ENCODE measurements around the gene WNT6.

WNT6 gene

DNA sequence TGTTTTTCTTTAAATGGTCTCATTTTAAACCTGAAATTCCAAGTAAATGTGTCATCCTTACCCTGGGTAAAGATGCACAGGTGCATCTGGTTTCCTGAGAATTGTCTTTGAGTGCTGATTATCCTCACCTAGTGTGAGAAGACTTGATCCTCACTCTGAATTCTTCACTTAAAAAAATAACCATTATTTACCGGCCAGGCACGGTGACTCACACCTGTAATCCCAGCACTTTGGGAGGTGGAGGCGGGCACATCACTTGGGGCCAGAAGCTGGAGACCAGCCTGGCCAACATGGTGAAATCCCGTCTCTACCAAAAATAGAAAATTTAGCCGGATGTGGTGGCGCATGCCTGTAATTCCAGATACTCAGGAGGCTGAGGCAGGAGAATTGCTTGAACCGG is 9.9 kb upstream of the WNT6 start:
- Histone ChIP-seq H2BK5ac (ENCODE audit: low read length) (no peak overlapping the region), H3K18ac (ENCODE audit: low read length) (no peak overlapping the region), H4K5ac (ENCODE audit: low read length) (no peak overlapping the region), H3K79me1 (ENCODE audit: low read length) (no peaks in the 10 kb centered on the region), H2BK15ac (replicated peaks; ENCODE audit: low read depth) (no peak overlapping the region), H4K8ac (ENCODE audit: low read depth, low read length) (no peak overlapping the region), H3K23ac (ENCODE audit: low read length) (no peak overlapping the region), H3K56ac (ENCODE audit: low read length) (no peak overlapping the region), H2BK120ac (ENCODE audit: low read depth, low read length) (no peak overlapping the region), H3K36me3 (ENCODE audit: control insufficient read depth, insufficient read depth, low read length) (no peaks in the 10 kb centered on the region), H3K79me2 (ENCODE audit: control insufficient read depth, insufficient read depth, low read length) (no peaks in the 10 kb centered on the region), H3K4me2 (ENCODE audit: low read length) (no peak overlapping the region), H2AK5ac (ENCODE audit: low read length) (no peak overlapping the region), H3K4me3 (ENCODE audit: low read length) (no peak overlapping the region), H3K4ac (ENCODE audit: low read depth, low read length) (no peak overlapping the region), H3K4me1 (ENCODE audit: control insufficient read depth, low read depth, low read length) (peaks cover 3% of the 10 kb centered on the region), H3K9ac (ENCODE audit: low read length) (no peak overlapping the region), H3K27ac (ENCODE audit: low read depth, low read length) (no peak overlapping the region), H3K27me3 (ENCODE audit: insufficient read depth, low read length, poor library complexity) (peaks cover 5% of the 10 kb centered on the region)
- WGBS (ENCODE audit: extremely low coverage, insufficient coverage, low lambda C conversion rate): no CpG with 5 or more reads among the region's 7 CpGs
- DNase-seq: no peak

DNA sequence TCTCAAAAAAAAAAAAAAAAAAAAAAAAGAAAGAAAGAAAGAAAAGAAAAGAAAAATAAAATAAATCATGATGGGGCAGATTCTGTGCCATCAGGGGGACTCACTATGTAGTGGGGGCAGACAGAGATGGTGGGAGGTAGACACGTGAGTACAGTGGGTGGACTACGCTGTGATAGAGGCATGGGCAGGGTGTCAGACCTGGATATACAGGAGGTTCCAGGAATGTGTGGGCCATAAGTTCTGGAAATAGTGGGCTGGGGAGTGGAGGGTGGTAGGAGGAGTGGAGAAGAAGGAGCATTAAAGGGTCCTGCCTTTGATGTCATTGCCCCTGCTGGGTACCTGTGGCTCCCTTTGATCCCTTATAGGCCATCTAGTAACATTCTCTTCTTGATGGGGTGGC is 8.8 kb upstream of the WNT6 start:
- Histone ChIP-seq H3K4me3 (ENCODE audit: low read length) (no peak overlapping the region), H3K79me2 (ENCODE audit: control insufficient read depth, insufficient read depth, low read length) (no peaks in the 10 kb centered on the region), H3K4ac (ENCODE audit: low read depth, low read length) (no peak overlapping the region), H3K23ac (ENCODE audit: low read length) (no peak overlapping the region), H3K36me3 (ENCODE audit: control insufficient read depth, insufficient read depth, low read length) (no peaks in the 10 kb centered on the region), H3K9ac (ENCODE audit: low read length) (no peak overlapping the region), H3K79me1 (ENCODE audit: low read length) (no peaks in the 10 kb centered on the region), H2AK5ac (ENCODE audit: low read length) (no peak overlapping the region), H3K56ac (ENCODE audit: low read length) (no peak overlapping the region), H2BK5ac (ENCODE audit: low read length) (no peak overlapping the region), H2BK15ac (replicated peaks; ENCODE audit: low read depth) (no peak overlapping the region), H3K27me3 (ENCODE audit: insufficient read depth, low read length, poor library complexity) (peaks cover 9% of the 10 kb centered on the region), H3K4me1 (ENCODE audit: control insufficient read depth, low read depth, low read length) (peaks cover 6% of the 10 kb centered on the region), H4K5ac (ENCODE audit: low read length) (no peak overlapping the region), H4K8ac (ENCODE audit: low read depth, low read length) (no peak overlapping the region), H3K18ac (ENCODE audit: low read length) (no peak overlapping the region), H3K4me2 (ENCODE audit: low read length) (no peak overlapping the region), H2BK120ac (ENCODE audit: low read depth, low read length) (no peak overlapping the region), H3K27ac (ENCODE audit: low read depth, low read length) (no peak overlapping the region)
- no CpG with 5 or more reads among the region's 2 CpGs for WGBS (ENCODE audit: extremely low coverage, insufficient coverage, low lambda C conversion rate)
- no peak for DNase-seq

DNA sequence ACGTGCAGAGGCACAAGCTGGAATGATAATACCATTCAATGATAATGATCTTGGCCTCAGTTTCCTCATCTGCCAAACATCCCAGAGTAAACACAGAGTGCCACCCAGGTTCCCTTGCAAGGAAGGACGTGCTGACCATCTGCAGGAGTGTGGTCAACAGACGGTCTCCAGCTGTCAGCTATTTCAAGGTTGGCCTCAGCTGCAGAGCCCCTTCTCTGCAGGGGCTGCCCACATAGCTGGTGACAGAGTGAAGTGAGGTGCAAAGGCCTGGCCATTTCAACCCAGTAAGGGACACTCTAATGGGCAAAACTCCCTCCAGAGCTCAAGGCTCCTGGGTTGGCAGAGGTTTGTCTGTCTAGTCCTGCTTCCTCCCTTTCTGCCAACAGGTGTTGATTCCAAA is 8.3 kb upstream of the WNT6 start:
- Histone ChIP-seq H3K9ac (ENCODE audit: low read length) (no peak overlapping the region), H4K8ac (ENCODE audit: low read depth, low read length) (no peak overlapping the region), H2BK15ac (replicated peaks; ENCODE audit: low read depth) (no peak overlapping the region), H2AK5ac (ENCODE audit: low read length) (no peak overlapping the region), H3K27ac (ENCODE audit: low read depth, low read length) (no peak overlapping the region), H3K4me2 (ENCODE audit: low read length) (no peak overlapping the region), H3K79me2 (ENCODE audit: control insufficient read depth, insufficient read depth, low read length) (no peaks in the 10 kb centered on the region), H2BK120ac (ENCODE audit: low read depth, low read length) (no peak overlapping the region), H3K4me1 (ENCODE audit: control insufficient read depth, low read depth, low read length) (peaks cover 10% of the 10 kb centered on the region), H3K36me3 (ENCODE audit: control insufficient read depth, insufficient read depth, low read length) (no peaks in the 10 kb centered on the region), H3K56ac (ENCODE audit: low read length) (no peak overlapping the region), H3K23ac (ENCODE audit: low read length) (no peak overlapping the region), H3K4me3 (ENCODE audit: low read length) (no peak overlapping the region), H3K18ac (ENCODE audit: low read length) (no peak overlapping the region), H3K79me1 (ENCODE audit: low read length) (no peaks in the 10 kb centered on the region), H3K27me3 (ENCODE audit: insufficient read depth, low read length, poor library complexity) (peaks cover 9% of the 10 kb centered on the region), H4K5ac (ENCODE audit: low read length) (no peak overlapping the region), H3K4ac (ENCODE audit: low read depth, low read length) (no peak overlapping the region), H2BK5ac (ENCODE audit: low read length) (no peak overlapping the region)
- WGBS (ENCODE audit: extremely low coverage, insufficient coverage, low lambda C conversion rate): no CpG with 5 or more reads among the region's 3 CpGs
- DNase-seq: no peak

DNA sequence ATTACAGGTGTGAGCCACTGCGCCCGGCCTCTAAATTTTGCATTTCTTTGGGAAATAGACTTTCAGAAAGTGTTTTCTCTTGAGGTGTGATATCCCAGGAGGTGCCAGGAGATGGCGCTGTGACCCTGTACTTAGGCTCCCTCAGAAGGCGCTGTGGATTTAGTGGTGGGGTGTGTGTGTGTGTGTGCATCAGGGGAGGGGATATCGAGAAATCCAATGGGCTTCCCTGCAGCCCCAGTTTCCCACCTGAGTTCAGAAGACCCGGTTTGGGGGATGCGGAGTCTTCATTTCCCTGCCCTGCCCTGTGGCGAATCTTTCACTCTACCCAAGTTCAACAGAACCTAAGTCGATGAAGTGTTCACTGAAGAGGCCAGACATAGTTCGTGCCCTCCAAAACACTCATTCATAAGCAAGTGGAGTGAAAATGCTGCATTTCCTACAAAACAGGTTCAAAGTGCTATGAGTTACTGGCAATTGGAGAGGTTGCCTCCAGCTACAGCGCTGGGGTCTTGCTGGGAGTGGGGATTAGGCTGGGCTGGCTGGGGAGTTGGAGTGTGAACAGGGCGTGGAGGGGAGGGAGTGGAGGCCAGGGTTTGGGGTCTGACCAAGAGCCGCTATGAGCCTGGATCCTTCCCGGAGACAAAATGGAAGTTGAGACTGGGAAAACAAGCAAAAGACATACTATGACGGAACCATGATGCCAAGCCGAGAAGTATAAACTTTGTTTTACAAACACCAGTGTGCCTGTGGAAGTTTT is 6.5 kb upstream of the WNT6 start:
- WGBS (ENCODE audit: extremely low coverage, insufficient coverage, low lambda C conversion rate): no CpG with 5 or more reads among the region's 16 CpGs
- peak; percentile 82 for DNase-seq
- H2BK5ac ChIP-seq (ENCODE audit: low read length): no peak overlapping the region

DNA sequence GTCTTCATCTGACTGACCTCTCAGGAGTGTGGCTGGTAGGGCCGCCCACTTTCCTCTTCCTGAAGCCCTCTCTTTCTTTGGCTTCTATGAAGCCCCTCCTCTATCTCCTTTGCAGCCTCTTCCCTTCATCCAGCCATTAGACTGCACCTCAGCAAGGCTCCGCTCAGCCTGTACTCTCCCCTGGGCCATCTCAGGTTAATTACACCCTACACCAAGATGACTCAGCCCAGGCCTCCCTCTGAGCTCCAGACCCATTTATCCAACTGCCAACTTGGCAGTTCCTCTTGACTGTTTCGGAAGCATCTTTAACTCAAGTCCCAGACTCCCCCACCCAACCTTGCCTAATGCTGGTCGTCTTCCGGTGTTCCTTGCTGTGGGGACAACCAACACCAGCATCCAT is 5.8 kb upstream of the WNT6 start:
- Histone ChIP-seq H3K4me2 (ENCODE audit: low read length) (no peak overlapping the region), H4K8ac (ENCODE audit: low read depth, low read length) (no peak overlapping the region), H3K79me2 (ENCODE audit: control insufficient read depth, insufficient read depth, low read length) (no peaks in the 10 kb centered on the region)

More for the DNA sequence above, 6.5 kb upstream of the WNT6 start:
- Histone ChIP-seq H4K5ac (ENCODE audit: low read length) (no peak overlapping the region), H3K9ac (ENCODE audit: low read length) (peak overlapping the region; percentile 20), H2BK120ac (ENCODE audit: low read depth, low read length) (no peak overlapping the region), H2BK15ac (replicated peaks; ENCODE audit: low read depth) (no peak overlapping the region), H3K27me3 (ENCODE audit: insufficient read depth, low read length, poor library complexity) (peaks cover 17% of the 10 kb centered on the region), H3K23ac (ENCODE audit: low read length) (no peak overlapping the region), H3K4ac (ENCODE audit: low read depth, low read length) (no peak overlapping the region), H3K4me3 (ENCODE audit: low read length) (no peak overlapping the region), H3K4me2 (ENCODE audit: low read length) (peak overlapping the region; percentile 10), H3K79me2 (ENCODE audit: control insufficient read depth, insufficient read depth, low read length) (no peaks in the 10 kb centered on the region), H3K79me1 (ENCODE audit: low read length) (no peaks in the 10 kb centered on the region), H3K36me3 (ENCODE audit: control insufficient read depth, insufficient read depth, low read length) (no peaks in the 10 kb centered on the region), H3K56ac (ENCODE audit: low read length) (peak overlapping the region; percentile 53), H3K18ac (ENCODE audit: low read length) (no peak overlapping the region), H4K8ac (ENCODE audit: low read depth, low read length) (no peak overlapping the region), H2AK5ac (ENCODE audit: low read length) (no peak overlapping the region), H3K27ac (ENCODE audit: low read depth, low read length) (no peak overlapping the region), H3K4me1 (ENCODE audit: control insufficient read depth, low read depth, low read length) (peaks cover 14% of the 10 kb centered on the region)

DNA sequence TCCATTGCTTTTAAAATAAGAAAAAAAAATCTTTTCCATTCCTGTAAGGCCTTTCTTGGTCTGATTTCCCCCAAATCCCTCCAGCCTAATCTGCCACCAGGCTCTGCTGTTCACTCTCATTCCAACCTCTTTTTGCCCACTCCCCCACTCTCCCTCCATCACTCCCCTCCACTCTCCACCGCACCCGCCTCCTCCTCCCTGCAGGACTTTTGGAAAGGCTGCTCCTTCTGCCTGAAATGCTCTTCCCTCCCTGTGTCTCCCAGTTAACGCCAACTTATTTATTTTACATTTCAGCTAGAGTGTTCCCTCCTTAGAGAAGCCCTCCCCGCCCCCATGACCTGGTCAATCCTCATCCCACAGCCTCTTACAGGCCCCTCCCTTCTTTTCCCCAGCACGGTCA is 4.7 kb upstream of the WNT6 start:
- Histone ChIP-seq H2AK5ac (ENCODE audit: low read length) (no peak overlapping the region), H3K9ac (ENCODE audit: low read length) (no peak overlapping the region), H3K4me2 (ENCODE audit: low read length) (no peak overlapping the region), H3K27ac (ENCODE audit: low read depth, low read length) (no peak overlapping the region), H3K4me1 (ENCODE audit: control insufficient read depth, low read depth, low read length) (peaks cover 14% of the 10 kb centered on the region), H2BK15ac (replicated peaks; ENCODE audit: low read depth) (no peak overlapping the region), H3K18ac (ENCODE audit: low read length) (no peak overlapping the region), H4K5ac (ENCODE audit: low read length) (no peak overlapping the region), H2BK5ac (ENCODE audit: low read length) (no peak overlapping the region), H2BK120ac (ENCODE audit: low read depth, low read length) (no peak overlapping the region), H3K79me1 (ENCODE audit: low read length) (no peaks in the 10 kb centered on the region), H3K27me3 (ENCODE audit: insufficient read depth, low read length, poor library complexity) (peaks cover 30% of the 10 kb centered on the region), H3K4ac (ENCODE audit: low read depth, low read length) (no peak overlapping the region), H3K4me3 (ENCODE audit: low read length) (no peak overlapping the region), H3K79me2 (ENCODE audit: control insufficient read depth, insufficient read depth, low read length) (no peaks in the 10 kb centered on the region), H3K36me3 (ENCODE audit: control insufficient read depth, insufficient read depth, low read length) (no peaks in the 10 kb centered on the region), H3K56ac (ENCODE audit: low read length) (no peak overlapping the region), H3K23ac (ENCODE audit: low read length) (no peak overlapping the region), H4K8ac (ENCODE audit: low read depth, low read length) (no peak overlapping the region)
- no CpG with 5 or more reads among the region's 5 CpGs for WGBS (ENCODE audit: extremely low coverage, insufficient coverage, low lambda C conversion rate)
- no peak for DNase-seq

More for the DNA sequence above, 5.8 kb upstream of the WNT6 start:
- Histone ChIP-seq H3K79me1 (ENCODE audit: low read length) (no peaks in the 10 kb centered on the region), H3K4me1 (ENCODE audit: control insufficient read depth, low read depth, low read length) (peaks cover 14% of the 10 kb centered on the region), H3K23ac (ENCODE audit: low read length) (no peak overlapping the region), H3K4me3 (ENCODE audit: low read length) (no peak overlapping the region), H2BK120ac (ENCODE audit: low read depth, low read length) (no peak overlapping the region), H3K56ac (ENCODE audit: low read length) (no peak overlapping the region), H4K5ac (ENCODE audit: low read length) (no peak overlapping the region), H3K36me3 (ENCODE audit: control insufficient read depth, insufficient read depth, low read length) (no peaks in the 10 kb centered on the region), H3K4ac (ENCODE audit: low read depth, low read length) (no peak overlapping the region), H3K27ac (ENCODE audit: low read depth, low read length) (no peak overlapping the region), H2BK5ac (ENCODE audit: low read length) (no peak overlapping the region), H3K18ac (ENCODE audit: low read length) (no peak overlapping the region), H3K9ac (ENCODE audit: low read length) (no peak overlapping the region), H2AK5ac (ENCODE audit: low read length) (no peak overlapping the region), H3K27me3 (ENCODE audit: insufficient read depth, low read length, poor library complexity) (peaks cover 23% of the 10 kb centered on the region), H2BK15ac (replicated peaks; ENCODE audit: low read depth) (no peak overlapping the region)
- no CpG with 5 or more reads among the region's 5 CpGs for WGBS (ENCODE audit: extremely low coverage, insufficient coverage, low lambda C conversion rate)
- DNase-seq: no peak
